ENCODE data around the gene SLC35D3. TPM values are rescaled to one million over a fixed set of nuclear protein-coding genes. Genes with fewer than 3 reads are reported as not detected.

The SLC35D3 gene
- total and polyA plus RNA-seq, 2 donors (not counting 3 experiments of a cell fraction or from before 2014, with no cell fraction given): not detected

DNA sequence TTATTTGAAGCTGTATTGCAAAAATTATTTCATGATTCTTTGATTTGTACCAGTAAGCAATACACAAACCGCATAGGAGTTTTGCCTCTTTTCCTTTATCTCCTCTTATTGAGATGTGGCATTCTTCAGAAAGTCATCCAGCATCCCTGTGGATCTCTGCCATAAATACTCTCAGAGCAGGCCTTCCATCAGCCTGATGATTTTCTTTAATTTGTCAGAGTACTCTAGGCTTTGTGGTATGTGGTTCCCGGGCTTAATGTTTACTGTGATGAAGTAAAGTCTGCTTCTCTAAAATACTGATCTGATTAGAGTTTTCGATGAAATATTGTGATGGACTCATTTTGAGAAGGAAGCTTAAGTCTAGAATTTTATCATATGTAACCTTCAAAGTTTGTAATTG, 31.1 kb upstream of the SLC35D3 start:
- no peaks in the 10 kb centered on the region for H3K9me3 ChIP-seq (replicated peaks; ENCODE audit: control insufficient read depth, insufficient read depth, low read length)
- ChIA-PET POLR2A (no interaction called here), CTCF (no interaction called here)
- no TSS peak for BruUV-seq (replicated peaks)
- FAIRE-seq: no peak
- peaks cover 3% of the 10 kb centered on the region for H3K4me1 ChIP-seq (ENCODE audit: control insufficient read depth, extremely low read depth, insufficient read depth, low read length)
- H3K27ac ChIP-seq (ENCODE audit: insufficient read depth, low read depth, low read length): no peak overlapping the region
- no peaks in the 10 kb centered on the region for H3K9me1 ChIP-seq (replicated peaks; ENCODE audit: control insufficient read depth, extremely low read depth, insufficient read depth, low read length)
- no peak overlapping the region for H3K4me3 ChIP-seq (replicated peaks in 1 of 3; ENCODE audit: insufficient read depth in 1 of 3, low read depth in 1 of 3, low read length in 3 of 3)
- no peak overlapping the region for H3K9ac ChIP-seq (replicated peaks; ENCODE audit: extremely low read depth, insufficient read depth, low read length)
- no peaks in the 10 kb centered on the region for H3K27me3 ChIP-seq (ENCODE audit: control insufficient read depth in 2 of 2, insufficient read depth in 2 of 2, low read length in 2 of 2)
- H3K4me2 ChIP-seq (ENCODE audit: insufficient read depth, low read length): no peak overlapping the region
- no peak overlapping the region for H2AFZ ChIP-seq (ENCODE audit: low read depth, low read length)
- H3K79me2 ChIP-seq (ENCODE audit: control insufficient read depth, insufficient read depth, low read length): no peaks in the 10 kb centered on the region
- dilution Hi-C loops (cut with MboI; ENCODE audit: extremely low pct_ligation_motif_present, low sequenced_read_pairs) (no loop called here), intact Hi-C loops (cut with micrococcal nuclease) (no loop called here)
- no peak for TF ChIP-seq MYC (IDR thresholded peaks at IDR 0.05; ENCODE audit: low read depth, low read length)
- no peak for TF ChIP-seq EZH2 (IDR thresholded peaks at IDR 0.05; ENCODE audit: borderline replicate concordance, low read depth, low read length, severe bottlenecking)
- TF ChIP-seq, protein P1, sequence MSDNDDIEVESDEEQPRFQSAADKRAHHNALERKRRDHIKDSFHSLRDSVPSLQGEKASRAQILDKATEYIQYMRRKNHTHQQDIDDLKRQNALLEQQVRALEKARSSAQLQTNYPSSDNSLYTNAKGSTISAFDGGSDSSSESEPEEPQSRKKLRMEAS (IDR thresholded peaks at IDR 0.05; ENCODE audit: insufficient read depth, insufficient read length): no peak
- TF ChIP-seq, protein P2, sequence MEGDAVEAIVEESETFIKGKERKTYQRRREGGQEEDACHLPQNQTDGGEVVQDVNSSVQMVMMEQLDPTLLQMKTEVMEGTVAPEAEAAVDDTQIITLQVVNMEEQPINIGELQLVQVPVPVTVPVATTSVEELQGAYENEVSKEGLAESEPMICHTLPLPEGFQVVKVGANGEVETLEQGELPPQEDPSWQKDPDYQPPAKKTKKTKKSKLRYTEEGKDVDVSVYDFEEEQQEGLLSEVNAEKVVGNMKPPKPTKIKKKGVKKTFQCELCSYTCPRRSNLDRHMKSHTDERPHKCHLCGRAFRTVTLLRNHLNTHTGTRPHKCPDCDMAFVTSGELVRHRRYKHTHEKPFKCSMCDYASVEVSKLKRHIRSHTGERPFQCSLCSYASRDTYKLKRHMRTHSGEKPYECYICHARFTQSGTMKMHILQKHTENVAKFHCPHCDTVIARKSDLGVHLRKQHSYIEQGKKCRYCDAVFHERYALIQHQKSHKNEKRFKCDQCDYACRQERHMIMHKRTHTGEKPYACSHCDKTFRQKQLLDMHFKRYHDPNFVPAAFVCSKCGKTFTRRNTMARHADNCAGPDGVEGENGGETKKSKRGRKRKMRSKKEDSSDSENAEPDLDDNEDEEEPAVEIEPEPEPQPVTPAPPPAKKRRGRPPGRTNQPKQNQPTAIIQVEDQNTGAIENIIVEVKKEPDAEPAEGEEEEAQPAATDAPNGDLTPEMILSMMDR (IDR thresholded peaks at IDR 0.05; ENCODE audit: extremely low read depth in 1 of 2, insufficient read depth in 1 of 2, low read depth in 1 of 2, low read length in 2 of 2): no peak
- TF ChIP-seq FOS (IDR thresholded peaks at IDR 0.05; ENCODE audit: borderline replicate concordance, insufficient read depth, low read length): no peak
- no peak for TF ChIP-seq JUN (IDR thresholded peaks at IDR 0.05; ENCODE audit: borderline replicate concordance, insufficient read depth, insufficient read length, low read depth)
- TF ChIP-seq POLR2A (IDR thresholded peaks at IDR 0.05; ENCODE audit: low read depth, low read length): no peak
- TF ChIP-seq POLR2AphosphoS5 (IDR thresholded peaks at IDR 0.05; ENCODE audit: insufficient read depth, low read depth, low read length): no peak
- no peak for DNase-seq (ENCODE audit: low read depth, low spot score)
- no peaks in the 10 kb centered on the region for H4K20me1 ChIP-seq (replicated peaks; ENCODE audit: control insufficient read depth, extremely low read depth, insufficient read depth, low read length)
- no peaks in the 10 kb centered on the region for H3K36me3 ChIP-seq (ENCODE audit: control insufficient read depth in 2 of 2, extremely low read depth in 1 of 2, insufficient read depth in 2 of 2, low read length in 2 of 2)

All from endothelial cell of umbilical vein (primary cell).